SK-N-SH (cell line): ENCODE results near the gene BBS9.

Source experiments
- EP300 ChIP-seq, 2 experiments: IDR thresholded peaks; 2 replicates each; pipeline versions ENCODE4 v1.4.0 to v1.6.1; 2012; ENCODE audit warnings: borderline replicate concordance in 1 of 2, low read depth in 1 of 2, low read length in 1 of 2
- FOXM1 ChIP-seq: IDR thresholded peaks from 2 replicates; pipeline ENCODE4 v1.4.0; 2012; ENCODE audit warnings: low read depth, mild to moderate bottlenecking
- JUND ChIP-seq: IDR thresholded peaks from 2 replicates; pipeline ENCODE4 v1.4.0; 2012
- MAX ChIP-seq: IDR thresholded peaks from 2 replicates; pipeline ENCODE4 v1.4.0; 2012; ENCODE audit warnings: low read depth
- MXI1 ChIP-seq: IDR thresholded peaks from 2 replicates; pipeline ENCODE4 v1.6.1; 2012; ENCODE audit warnings: mild to moderate bottlenecking, low read depth, low read length, improper control_type of control experiment
- NFIC ChIP-seq: IDR thresholded peaks from 2 replicates; pipeline ENCODE4 v1.4.0; 2012; ENCODE audit warnings: borderline replicate concordance
- POLR2AphosphoS5 ChIP-seq: IDR thresholded peaks from 2 replicates; pipeline ENCODE4 v1.6.1; 2012; ENCODE audit warnings: low read depth, low read length
- RCOR1 ChIP-seq: fragments of 150-350 bp; IDR thresholded peaks from 2 replicates; pipeline ENCODE4 v1.6.1; 2017; ENCODE audit warnings: antibody characterized with exemption, low read length
- REST ChIP-seq: IDR thresholded peaks from 2 replicates; pipeline ENCODE4 v1.6.1; 2012; ENCODE audit warnings: mild to moderate bottlenecking, low read depth, low read length, moderate library complexity
- RFX5 ChIP-seq: IDR thresholded peaks from 2 replicates; pipeline ENCODE4 v1.6.1; 2012; ENCODE audit warnings: mild to moderate bottlenecking, improper control_type of control experiment, low read length
- RXRA ChIP-seq: IDR thresholded peaks from 2 replicates; pipeline ENCODE4 v1.4.0; 2012; ENCODE audit warnings: low read depth, mild to moderate bottlenecking, borderline replicate concordance
- YY1 ChIP-seq: IDR thresholded peaks from 2 replicates; pipeline ENCODE4 v1.4.0; 2012; ENCODE audit warnings: low read depth, mild to moderate bottlenecking
- TF ChIP-seq, protein P1 (sequence below): fragments of 200-600 bp; sonication (generic); IDR thresholded peaks from 2 replicates; pipeline ENCODE4 v1.6.1; 2017; ENCODE audit warnings: antibody characterized with exemption, mild to moderate bottlenecking, moderate library complexity
- TF ChIP-seq, protein P2 (sequence below): fragments of 150-350 bp; IDR thresholded peaks from 2 replicates; pipeline ENCODE4 v1.6.1; 2017; ENCODE audit warnings: antibody characterized with exemption, low read length, low read depth, borderline replicate concordance

- TF ChIP-seq FOXM1 = no peak
- TF ChIP-seq YY1 = no peak
- TF ChIP-seq EP300 (IDR thresholded peaks at IDR 0.05; ENCODE audit: borderline replicate concordance in 1 of 2, low read depth in 1 of 2, low read length in 1 of 2) = no peak
- TF ChIP-seq, protein P1, sequence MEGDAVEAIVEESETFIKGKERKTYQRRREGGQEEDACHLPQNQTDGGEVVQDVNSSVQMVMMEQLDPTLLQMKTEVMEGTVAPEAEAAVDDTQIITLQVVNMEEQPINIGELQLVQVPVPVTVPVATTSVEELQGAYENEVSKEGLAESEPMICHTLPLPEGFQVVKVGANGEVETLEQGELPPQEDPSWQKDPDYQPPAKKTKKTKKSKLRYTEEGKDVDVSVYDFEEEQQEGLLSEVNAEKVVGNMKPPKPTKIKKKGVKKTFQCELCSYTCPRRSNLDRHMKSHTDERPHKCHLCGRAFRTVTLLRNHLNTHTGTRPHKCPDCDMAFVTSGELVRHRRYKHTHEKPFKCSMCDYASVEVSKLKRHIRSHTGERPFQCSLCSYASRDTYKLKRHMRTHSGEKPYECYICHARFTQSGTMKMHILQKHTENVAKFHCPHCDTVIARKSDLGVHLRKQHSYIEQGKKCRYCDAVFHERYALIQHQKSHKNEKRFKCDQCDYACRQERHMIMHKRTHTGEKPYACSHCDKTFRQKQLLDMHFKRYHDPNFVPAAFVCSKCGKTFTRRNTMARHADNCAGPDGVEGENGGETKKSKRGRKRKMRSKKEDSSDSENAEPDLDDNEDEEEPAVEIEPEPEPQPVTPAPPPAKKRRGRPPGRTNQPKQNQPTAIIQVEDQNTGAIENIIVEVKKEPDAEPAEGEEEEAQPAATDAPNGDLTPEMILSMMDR = no peak
- no peak for TF ChIP-seq RCOR1
- no peak for TF ChIP-seq JUND
- TF ChIP-seq MXI1 = no peak
- no peak for TF ChIP-seq POLR2AphosphoS5
- TF ChIP-seq, protein P2, sequence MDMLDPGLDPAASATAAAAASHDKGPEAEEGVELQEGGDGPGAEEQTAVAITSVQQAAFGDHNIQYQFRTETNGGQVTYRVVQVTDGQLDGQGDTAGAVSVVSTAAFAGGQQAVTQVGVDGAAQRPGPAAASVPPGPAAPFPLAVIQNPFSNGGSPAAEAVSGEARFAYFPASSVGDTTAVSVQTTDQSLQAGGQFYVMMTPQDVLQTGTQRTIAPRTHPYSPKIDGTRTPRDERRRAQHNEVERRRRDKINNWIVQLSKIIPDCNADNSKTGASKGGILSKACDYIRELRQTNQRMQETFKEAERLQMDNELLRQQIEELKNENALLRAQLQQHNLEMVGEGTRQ = no peak
- TF ChIP-seq RXRA = no peak
- TF ChIP-seq RFX5 = no peak
- TF ChIP-seq MAX = no peak
- no peak for TF ChIP-seq REST
- no peak for TF ChIP-seq NFIC
Observed at GRCh38 chr7:33431543-33431942, 302.2 kb downstream of the BBS9 start.
